Parathyroid adenoma (tissue), 2 donors: ENCODE measurements around the gene NTN3.
A peak's percentile ranks its signal among the peaks of the same experiment; 100 is the strongest.

Experiments used
- H2AFZ ChIP-seq: fragments of 300-600 bp; sonication (generic); one replicate; pipeline ENCODE4 v1.7.0; 2017; ENCODE audit warnings: antibody characterized with exemption, mild to moderate bottlenecking
- H3K27ac ChIP-seq: fragments of 300-600 bp; sonication (generic); one replicate; pipeline ENCODE4 v1.7.0; 2017
- H3K27me3 ChIP-seq: fragments of 300-600 bp; sonication (generic); one replicate; pipeline ENCODE4 v1.7.0; 2017; ENCODE audit warnings: low read length; ENCODE audit not compliant: control insufficient read depth, insufficient read depth
- H3K36me3 ChIP-seq: fragments of 300-600 bp; sonication (generic); one replicate; pipeline ENCODE4 v1.7.0; 2017; ENCODE audit warnings: low read length; ENCODE audit not compliant: control insufficient read depth, insufficient read depth
- H3K4me1 ChIP-seq: fragments of 300-600 bp; sonication (generic); one replicate; pipeline ENCODE4 v1.7.0; 2017; ENCODE audit warnings: control low read depth
- H3K4me2 ChIP-seq: fragments of 300-600 bp; sonication (generic); one replicate; pipeline ENCODE4 v1.7.0; 2017; ENCODE audit warnings: low read length
- H3K4me3 ChIP-seq: fragments of 300-600 bp; sonication (generic); one replicate; pipeline ENCODE4 v1.7.0; 2017; ENCODE audit warnings: low read depth, low read length
- H3K79me2 ChIP-seq: fragments of 300-600 bp; sonication (generic); one replicate; pipeline ENCODE4 v1.7.0; 2017; ENCODE audit warnings: control low read depth
- H3K9ac ChIP-seq: fragments of 300-600 bp; sonication (generic); one replicate; pipeline ENCODE4 v1.7.0; 2017; ENCODE audit warnings: mild to moderate bottlenecking
- H3K9me3 ChIP-seq: fragments of 300-600 bp; sonication (generic); one replicate; pipeline ENCODE4 v1.7.0; 2017; ENCODE audit warnings: low read length; ENCODE audit not compliant: control insufficient read depth
- TF ChIP-seq, protein P1 (sequence below): fragments of 300-600 bp; sonication (generic); IDR thresholded peaks from one replicate; pipeline ENCODE4 v1.7.0; 2017; ENCODE audit warnings: antibody characterized with exemption, mild to moderate bottlenecking
- donor health status: primary hyperparathyroidism.

NTN3 gene

DNA sequence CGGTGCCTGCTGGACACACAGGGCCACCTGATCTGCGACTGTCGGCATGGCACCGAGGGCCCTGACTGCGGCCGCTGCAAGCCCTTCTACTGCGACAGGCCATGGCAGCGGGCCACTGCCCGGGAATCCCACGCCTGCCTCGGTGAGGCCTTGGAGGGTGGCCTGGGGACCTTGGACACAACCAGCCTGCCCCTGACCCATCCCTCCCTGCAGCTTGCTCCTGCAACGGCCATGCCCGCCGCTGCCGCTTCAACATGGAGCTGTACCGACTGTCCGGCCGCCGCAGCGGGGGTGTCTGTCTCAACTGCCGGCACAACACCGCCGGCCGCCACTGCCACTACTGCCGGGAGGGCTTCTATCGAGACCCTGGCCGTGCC, 1.4 kb downstream of the NTN3 start:
- TF ChIP-seq, protein P1, sequence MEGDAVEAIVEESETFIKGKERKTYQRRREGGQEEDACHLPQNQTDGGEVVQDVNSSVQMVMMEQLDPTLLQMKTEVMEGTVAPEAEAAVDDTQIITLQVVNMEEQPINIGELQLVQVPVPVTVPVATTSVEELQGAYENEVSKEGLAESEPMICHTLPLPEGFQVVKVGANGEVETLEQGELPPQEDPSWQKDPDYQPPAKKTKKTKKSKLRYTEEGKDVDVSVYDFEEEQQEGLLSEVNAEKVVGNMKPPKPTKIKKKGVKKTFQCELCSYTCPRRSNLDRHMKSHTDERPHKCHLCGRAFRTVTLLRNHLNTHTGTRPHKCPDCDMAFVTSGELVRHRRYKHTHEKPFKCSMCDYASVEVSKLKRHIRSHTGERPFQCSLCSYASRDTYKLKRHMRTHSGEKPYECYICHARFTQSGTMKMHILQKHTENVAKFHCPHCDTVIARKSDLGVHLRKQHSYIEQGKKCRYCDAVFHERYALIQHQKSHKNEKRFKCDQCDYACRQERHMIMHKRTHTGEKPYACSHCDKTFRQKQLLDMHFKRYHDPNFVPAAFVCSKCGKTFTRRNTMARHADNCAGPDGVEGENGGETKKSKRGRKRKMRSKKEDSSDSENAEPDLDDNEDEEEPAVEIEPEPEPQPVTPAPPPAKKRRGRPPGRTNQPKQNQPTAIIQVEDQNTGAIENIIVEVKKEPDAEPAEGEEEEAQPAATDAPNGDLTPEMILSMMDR = no peak
- peaks cover 15% of the 10 kb centered on the region for H3K4me1 ChIP-seq
- no peaks in the 10 kb centered on the region for H3K36me3 ChIP-seq
- no peak overlapping the region for H3K9ac ChIP-seq
- no peak overlapping the region for H2AFZ ChIP-seq
- no peaks in the 10 kb centered on the region for H3K9me3 ChIP-seq
- H3K27me3 ChIP-seq = no peaks in the 10 kb centered on the region
- no peak overlapping the region for H3K27ac ChIP-seq
- H3K79me2 ChIP-seq = no peaks in the 10 kb centered on the region
- H3K4me2 ChIP-seq = no peak overlapping the region
- no peak overlapping the region for H3K4me3 ChIP-seq

DNA sequence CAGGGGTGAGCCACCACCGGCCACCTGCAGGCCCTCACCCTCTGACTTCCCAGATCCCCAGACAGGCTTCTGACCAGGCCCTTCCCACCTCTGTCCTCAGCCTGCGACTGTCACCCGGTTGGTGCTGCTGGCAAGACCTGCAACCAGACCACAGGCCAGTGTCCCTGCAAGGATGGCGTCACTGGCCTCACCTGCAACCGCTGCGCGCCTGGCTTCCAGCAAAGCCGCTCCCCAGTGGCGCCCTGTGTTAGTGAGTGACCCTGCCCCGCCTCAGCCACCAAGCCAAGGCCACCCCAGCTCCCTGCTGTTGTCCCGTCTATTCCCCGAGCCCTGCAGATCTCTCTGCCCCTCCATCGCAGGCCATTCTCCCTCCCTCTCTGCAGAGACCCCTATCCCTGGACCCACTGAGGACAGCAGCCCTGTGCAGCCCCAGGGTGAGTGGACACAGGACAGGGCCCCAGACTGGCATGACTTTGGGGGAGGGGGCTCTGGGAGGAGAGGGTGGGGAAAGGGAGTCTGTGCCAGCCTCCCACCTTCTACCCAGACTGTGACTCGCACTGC, 1.9 kb downstream of the NTN3 start:
- Histone ChIP-seq H3K9ac (no peak overlapping the region), H3K4me1 (peaks cover 15% of the 10 kb centered on the region), H3K36me3 (no peaks in the 10 kb centered on the region), H3K27ac (no peak overlapping the region), H3K9me3 (no peaks in the 10 kb centered on the region), H2AFZ (no peak overlapping the region), H3K79me2 (no peaks in the 10 kb centered on the region), H3K27me3 (no peaks in the 10 kb centered on the region), H3K4me2 (peak overlapping the region; percentile 66), H3K4me3 (no peak overlapping the region)
- TF ChIP-seq, protein P1 = no peak

DNA sequence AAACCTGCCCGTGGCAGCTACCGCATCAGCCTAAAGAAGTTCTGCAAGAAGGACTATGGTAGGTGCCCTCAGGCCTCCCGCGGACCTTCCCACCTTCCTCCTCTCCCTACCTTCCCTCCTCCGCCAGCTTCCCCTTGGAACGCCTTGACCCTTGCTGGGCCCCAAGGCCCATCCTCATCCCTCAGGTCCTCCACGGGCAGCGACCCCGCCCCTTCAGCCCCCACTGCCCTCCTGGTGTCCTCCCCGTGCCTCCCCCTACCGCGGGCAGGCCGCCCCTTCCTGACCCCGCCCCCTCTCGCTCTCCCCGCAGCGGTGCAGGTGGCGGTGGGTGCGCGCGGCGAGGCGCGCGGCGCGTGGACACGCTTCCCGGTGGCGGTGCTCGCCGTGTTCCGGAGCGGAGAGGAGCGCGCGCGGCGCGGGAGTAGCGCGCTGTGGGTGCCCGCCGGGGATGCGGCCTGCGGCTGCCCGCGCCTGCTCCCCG, 2.4 kb downstream of the NTN3 start:
- H3K9me3 ChIP-seq = no peaks in the 10 kb centered on the region
- no peaks in the 10 kb centered on the region for H3K79me2 ChIP-seq
- no peaks in the 10 kb centered on the region for H3K27me3 ChIP-seq
- H3K36me3 ChIP-seq = no peaks in the 10 kb centered on the region
- H3K4me3 ChIP-seq = peak overlapping the region; percentile 11
- H3K9ac ChIP-seq = no peak overlapping the region
- TF ChIP-seq, protein P1 = no peak
- H3K27ac ChIP-seq = no peak overlapping the region
- H2AFZ ChIP-seq = peak overlapping the region; percentile 56
- peaks cover 11% of the 10 kb centered on the region for H3K4me1 ChIP-seq
- peak overlapping the region; percentile 66 for H3K4me2 ChIP-seq

DNA sequence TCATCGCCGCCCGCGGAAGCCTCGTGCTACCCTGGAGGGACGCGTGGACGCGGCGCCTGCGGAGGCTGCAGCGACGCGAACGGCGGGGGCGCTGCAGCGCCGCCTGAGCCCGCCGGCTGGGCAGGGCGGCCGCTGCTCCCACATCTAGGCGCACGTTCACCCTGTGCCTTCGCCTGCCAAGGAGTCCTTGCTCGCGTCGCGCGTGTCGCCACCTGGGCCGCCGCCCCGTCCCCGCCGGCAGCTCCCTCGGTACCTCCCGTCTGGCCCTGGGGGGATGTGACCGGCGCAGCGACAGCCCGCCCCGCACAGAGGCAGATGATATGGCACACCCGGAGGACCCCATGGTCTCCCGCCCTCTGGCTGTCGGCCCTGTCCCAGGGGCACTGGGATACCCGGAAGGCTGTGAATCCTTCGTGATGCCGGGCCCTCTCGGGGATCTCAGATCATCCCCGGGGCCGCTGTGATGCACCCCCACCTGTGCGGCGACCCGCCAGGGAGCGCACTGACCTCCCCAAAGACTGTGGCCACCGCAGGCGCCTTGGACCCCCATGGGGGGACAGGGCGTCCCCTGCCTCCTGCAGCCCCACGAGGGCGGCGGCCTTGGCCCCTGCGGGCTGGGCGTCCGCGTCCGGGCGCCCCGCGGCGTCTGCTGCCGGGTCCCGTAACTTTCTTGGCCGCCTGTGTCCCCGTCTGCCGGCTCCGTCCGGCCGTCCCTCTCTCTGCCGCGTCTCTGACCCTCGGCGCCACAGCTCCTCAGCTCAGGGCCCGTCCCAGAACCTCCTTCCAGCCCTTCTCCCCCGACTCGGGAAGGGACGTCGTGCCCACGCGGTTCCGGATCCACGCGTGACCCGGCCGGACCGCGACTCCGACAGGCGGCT, 3.1 kb downstream of the NTN3 start:
- H3K4me1 ChIP-seq = peaks cover 6% of the 10 kb centered on the region

More for the DNA sequence above, 3.1 kb downstream of the NTN3 start:
- TF ChIP-seq, protein P1 = peak; percentile 20
- H3K36me3 ChIP-seq = no peaks in the 10 kb centered on the region
- no peaks in the 10 kb centered on the region for H3K9me3 ChIP-seq
- H3K27ac ChIP-seq = peak overlapping the region; percentile 45
- no peak overlapping the region for H3K9ac ChIP-seq
- H3K4me2 ChIP-seq = peak overlapping the region; percentile 99
- H2AFZ ChIP-seq = peak overlapping the region; percentile 91
- H3K27me3 ChIP-seq = no peaks in the 10 kb centered on the region
- peak overlapping the region; percentile 64 for H3K4me3 ChIP-seq
- H3K79me2 ChIP-seq = no peaks in the 10 kb centered on the region
